Measurements from ENCODE around the gene SPRR4. TPM values are rescaled to one million over a fixed set of nuclear protein-coding genes. Genes with fewer than 3 reads are reported as not detected.
A peak's percentile ranks its signal among the peaks of the same experiment; 100 is the strongest.

The SPRR4 gene
- total and polyA plus RNA-seq, 5 donors from 2014 or later: not detected

- Histone ChIP-seq H3K9me3 (ENCODE audit: control insufficient read depth in 2 of 2, low read length in 2 of 2) (no peaks in the 10 kb centered on the region), H3K27me3 (ENCODE audit: control insufficient read depth, insufficient read depth, low read length) (no peaks in the 10 kb centered on the region), H3K4me3 (ENCODE audit: low read depth, low read length) (no peak overlapping the region), H3K36me3 (ENCODE audit: control insufficient read depth, insufficient read depth, low read length) (no peaks in the 10 kb centered on the region), H3K27ac (ENCODE audit: insufficient read depth, low read length, poor library complexity, severe bottlenecking) (no peak overlapping the region), H3K4me1 (ENCODE audit: control insufficient read depth, insufficient read depth, low read length, poor library complexity, severe bottlenecking) (no peaks in the 10 kb centered on the region)
- no peak for DNase-seq
- no peak overlapping the region for H3K27ac Mint-ChIP-seq
- no peaks in the 10 kb centered on the region for H3K36me3 Mint-ChIP-seq
- no peaks in the 10 kb centered on the region for H3K4me1 Mint-ChIP-seq
- H3K4me3 Mint-ChIP-seq: no peak overlapping the region
- ATAC-seq (ENCODE audit: low read depth in 2 of 2): no peak
- peaks cover 0 to 7% (median 0%) of the 10 kb centered on the region in 7 donors for H3K9me3 Mint-ChIP-seq
- H3K27me3 Mint-ChIP-seq: peaks cover 4% of the 10 kb centered on the region
Measured at GRCh38 chr1:152959273-152959672, 11.2 kb upstream of the SPRR4 start.

DNA sequence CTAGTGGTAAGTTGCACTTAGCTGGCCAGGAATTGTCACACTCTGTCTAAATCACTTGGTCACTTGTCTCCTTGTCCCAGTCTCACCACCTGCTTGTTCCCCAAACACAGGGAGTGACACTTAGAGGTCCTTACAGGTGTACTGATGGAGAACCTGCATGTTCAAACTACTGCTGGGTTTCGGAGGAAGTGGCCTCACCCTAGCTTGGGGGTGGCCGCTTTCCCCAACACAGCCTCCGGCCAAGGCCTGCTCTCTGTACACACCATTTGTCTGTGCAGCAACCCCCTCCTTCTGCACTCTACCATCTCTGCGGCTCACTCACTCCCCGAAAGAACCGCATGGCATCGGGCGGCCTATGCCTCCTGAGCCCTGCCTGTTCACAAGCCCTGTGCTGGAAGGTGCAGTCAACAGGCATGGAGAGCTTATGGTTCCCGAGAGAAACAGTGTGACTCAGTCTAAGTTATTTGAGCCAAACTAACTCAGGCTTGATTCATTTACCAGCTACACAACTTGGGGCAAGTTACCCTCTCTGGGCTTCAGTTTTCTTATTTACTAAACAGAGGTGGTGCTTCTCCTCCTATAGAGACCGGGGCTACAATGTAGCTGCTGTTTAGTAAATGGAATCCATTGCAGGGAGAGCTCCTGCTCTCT lies 10.5 kb upstream of the SPRR4 start:
- Histone ChIP-seq H3K4me1 (ENCODE audit: control insufficient read depth, insufficient read depth, low read length, poor library complexity, severe bottlenecking) (no peaks in the 10 kb centered on the region), H3K4me3 (ENCODE audit: low read depth, low read length) (no peak overlapping the region), H3K9me3 (ENCODE audit: control insufficient read depth in 2 of 2, low read length in 2 of 2) (no peaks in the 10 kb centered on the region), H3K36me3 (ENCODE audit: control insufficient read depth, insufficient read depth, low read length) (no peaks in the 10 kb centered on the region), H3K27me3 (ENCODE audit: control insufficient read depth, insufficient read depth, low read length) (no peaks in the 10 kb centered on the region), H3K27ac (ENCODE audit: insufficient read depth, low read length, poor library complexity, severe bottlenecking) (no peak overlapping the region)
- Mint-ChIP-seq H3K4me1 (no peaks in the 10 kb centered on the region), H3K27me3 (peaks cover 4% of the 10 kb centered on the region), H3K9me3 (peaks cover 0 to 7% (median 0%) of the 10 kb centered on the region in 7 donors), H3K36me3 (no peaks in the 10 kb centered on the region), H3K27ac (no peak overlapping the region), H3K4me3 (no peak overlapping the region)
- DNase-seq (no peak), ATAC-seq (ENCODE audit: low read depth in 2 of 2) (no peak)

DNA sequence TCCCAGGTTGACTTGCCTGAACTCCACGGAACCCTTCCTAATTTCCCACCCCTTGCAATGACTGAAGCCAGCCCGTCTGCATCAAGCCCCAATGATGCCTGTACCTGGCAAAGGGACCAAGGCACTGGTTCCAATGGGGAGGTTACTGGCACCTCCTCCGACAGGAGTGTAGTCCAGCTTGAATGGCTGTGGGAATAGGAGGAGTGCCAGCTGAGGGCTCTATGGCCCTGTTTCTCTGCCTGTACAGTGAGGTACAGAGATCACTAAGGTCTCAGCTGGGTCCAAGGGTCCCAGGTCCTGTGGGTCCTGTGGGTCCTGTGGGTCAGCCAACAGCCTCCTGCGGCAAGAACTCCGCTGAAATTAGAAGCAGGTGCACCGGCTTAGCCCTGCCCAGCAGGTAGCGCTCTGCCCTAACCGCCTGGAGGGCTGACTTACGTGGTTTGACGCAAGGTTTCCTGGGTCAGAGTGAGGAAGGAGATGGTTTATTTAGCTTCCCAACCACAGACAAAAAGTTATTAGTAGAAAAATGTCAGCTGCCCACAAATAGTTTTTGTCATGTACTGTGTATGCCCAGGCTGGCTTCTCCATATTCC lies 9.9 kb upstream of the SPRR4 start:
- no peaks in the 10 kb centered on the region for H3K36me3 Mint-ChIP-seq
- peaks cover 8% of the 10 kb centered on the region for H3K27me3 Mint-ChIP-seq
- no peak for ATAC-seq (ENCODE audit: low read depth in 2 of 2)

DNA sequence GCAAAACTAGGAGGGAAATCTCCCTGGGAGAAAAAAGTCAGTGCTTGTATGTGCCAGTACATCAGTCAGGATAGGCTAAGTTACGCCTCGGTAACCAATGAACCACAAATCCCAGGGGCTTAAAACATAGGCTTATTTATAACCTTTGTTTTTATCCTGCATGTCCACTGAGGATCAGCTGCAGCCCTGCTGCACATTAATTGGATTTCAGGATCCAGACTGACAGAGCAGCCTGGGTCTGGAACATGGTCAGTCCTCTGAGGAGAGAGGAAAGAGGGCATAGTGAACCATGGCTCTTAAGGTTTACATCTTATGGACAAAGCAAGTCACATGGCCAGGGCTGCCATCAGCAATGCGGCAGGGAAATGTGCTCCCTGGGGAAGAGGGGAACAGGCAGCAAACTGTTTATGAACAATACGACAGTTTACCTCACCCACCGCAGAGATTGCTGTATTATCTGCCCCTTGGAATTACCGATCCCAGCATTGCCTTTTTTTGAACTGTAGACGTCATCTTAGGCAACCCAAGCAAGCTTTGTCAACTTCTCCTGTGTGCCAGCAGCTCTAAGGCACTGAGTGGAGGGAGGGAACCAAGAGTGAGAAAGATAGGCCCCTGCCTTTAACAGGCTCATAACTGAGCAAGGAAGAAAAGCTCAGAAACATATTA lies 9.1 kb upstream of the SPRR4 start:
- Mint-ChIP-seq H3K27ac (no peak overlapping the region), H3K4me1 (no peaks in the 10 kb centered on the region), H3K9me3 (peaks cover 0 to 7% (median 0%) of the 10 kb centered on the region in 7 donors), H3K36me3 (no peaks in the 10 kb centered on the region), H3K4me3 (no peak overlapping the region), H3K27me3 (peaks cover 8% of the 10 kb centered on the region)
- Histone ChIP-seq H3K36me3 (ENCODE audit: control insufficient read depth, insufficient read depth, low read length) (no peaks in the 10 kb centered on the region), H3K27me3 (ENCODE audit: control insufficient read depth, insufficient read depth, low read length) (no peaks in the 10 kb centered on the region), H3K4me1 (ENCODE audit: control insufficient read depth, insufficient read depth, low read length, poor library complexity, severe bottlenecking) (no peaks in the 10 kb centered on the region), H3K27ac (ENCODE audit: insufficient read depth, low read length, poor library complexity, severe bottlenecking) (no peak overlapping the region), H3K9me3 (ENCODE audit: control insufficient read depth in 2 of 2, low read length in 2 of 2) (no peaks in the 10 kb centered on the region), H3K4me3 (ENCODE audit: low read depth, low read length) (no peak overlapping the region)
- ATAC-seq (ENCODE audit: low read depth in 2 of 2) (no peak), DNase-seq (no peak)

More for the DNA sequence above, 9.9 kb upstream of the SPRR4 start:
- Histone ChIP-seq H3K27me3 (ENCODE audit: control insufficient read depth, insufficient read depth, low read length) (no peaks in the 10 kb centered on the region), H3K4me1 (ENCODE audit: control insufficient read depth, insufficient read depth, low read length, poor library complexity, severe bottlenecking) (no peaks in the 10 kb centered on the region), H3K9me3 (ENCODE audit: control insufficient read depth in 2 of 2, low read length in 2 of 2) (no peaks in the 10 kb centered on the region), H3K4me3 (ENCODE audit: low read depth, low read length) (no peak overlapping the region), H3K36me3 (ENCODE audit: control insufficient read depth, insufficient read depth, low read length) (no peaks in the 10 kb centered on the region), H3K27ac (ENCODE audit: insufficient read depth, low read length, poor library complexity, severe bottlenecking) (no peak overlapping the region)
- Mint-ChIP-seq H3K9me3 (peaks cover 0 to 7% (median 0%) of the 10 kb centered on the region in 7 donors), H3K4me3 (no peak overlapping the region), H3K27ac (no peak overlapping the region), H3K4me1 (no peaks in the 10 kb centered on the region)
- peak in 1 of 3 donors; percentile 2 for DNase-seq

DNA sequence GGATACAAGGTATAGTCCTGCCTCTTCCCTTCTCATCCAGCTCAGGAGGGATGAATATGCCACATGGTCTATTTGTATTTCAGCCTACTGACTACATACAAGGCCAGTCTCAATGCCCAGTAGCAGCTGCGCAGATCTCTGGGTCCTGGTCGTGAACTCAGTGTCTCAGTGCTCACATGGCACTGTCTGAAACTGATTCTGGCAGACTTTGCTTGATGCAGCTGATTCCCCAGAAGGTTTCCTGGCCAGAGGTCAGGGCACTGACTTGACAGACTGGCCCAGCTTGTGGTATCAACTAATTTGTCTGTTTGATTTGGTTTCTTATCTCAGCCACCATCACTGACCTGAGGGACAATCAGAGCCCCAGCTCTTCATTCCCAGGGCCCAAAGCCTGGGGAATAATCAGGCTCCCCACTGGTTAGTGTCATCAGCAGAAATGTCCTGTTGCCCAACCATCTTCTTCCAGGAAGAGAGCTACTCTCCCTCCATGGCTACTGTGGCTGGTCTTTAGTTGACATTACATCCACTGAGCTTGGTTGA lies 7.5 kb upstream of the SPRR4 start:
- Mint-ChIP-seq H3K27ac (no peak overlapping the region), H3K36me3 (no peaks in the 10 kb centered on the region), H3K4me3 (no peak overlapping the region), H3K4me1 (no peaks in the 10 kb centered on the region), H3K9me3 (peaks cover 0 to 4% (median 0%) of the 10 kb centered on the region in 7 donors), H3K27me3 (peaks cover 8% of the 10 kb centered on the region)
- Histone ChIP-seq H3K9me3 (ENCODE audit: control insufficient read depth in 2 of 2, low read length in 2 of 2) (no peaks in the 10 kb centered on the region), H3K4me1 (ENCODE audit: control insufficient read depth, insufficient read depth, low read length, poor library complexity, severe bottlenecking) (no peaks in the 10 kb centered on the region), H3K27ac (ENCODE audit: insufficient read depth, low read length, poor library complexity, severe bottlenecking) (no peak overlapping the region), H3K4me3 (ENCODE audit: low read depth, low read length) (no peak overlapping the region), H3K27me3 (ENCODE audit: control insufficient read depth, insufficient read depth, low read length) (no peaks in the 10 kb centered on the region), H3K36me3 (ENCODE audit: control insufficient read depth, insufficient read depth, low read length) (no peaks in the 10 kb centered on the region)
- ATAC-seq (ENCODE audit: low read depth in 2 of 2) (no peak), DNase-seq (no peak)

DNA sequence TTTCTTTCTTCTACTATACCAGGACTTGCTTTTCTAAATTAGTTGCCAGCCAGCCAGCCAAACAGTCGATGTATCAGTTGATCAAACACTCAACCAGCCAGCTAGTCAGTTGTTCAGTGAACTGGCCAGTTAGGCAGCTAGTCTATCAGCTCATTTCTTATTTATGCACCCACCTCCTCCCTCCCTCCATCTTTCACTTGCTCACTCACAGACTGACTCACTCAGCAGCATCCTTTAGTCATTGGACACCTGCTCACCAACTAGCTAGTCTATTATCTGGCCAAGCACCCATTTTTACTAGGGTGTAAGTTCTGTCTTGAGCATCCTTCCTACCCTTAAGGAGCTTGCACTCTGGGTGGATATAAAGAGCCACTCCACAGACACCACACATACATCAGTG lies 5.9 kb upstream of the SPRR4 start:
- Mint-ChIP-seq H3K27me3 (peaks cover 8% of the 10 kb centered on the region), H3K4me1 (no peaks in the 10 kb centered on the region), H3K9me3 (peaks cover 0 to 4% (median 0%) of the 10 kb centered on the region in 7 donors), H3K27ac (no peak overlapping the region), H3K36me3 (no peaks in the 10 kb centered on the region), H3K4me3 (no peak overlapping the region)
- Histone ChIP-seq H3K36me3 (ENCODE audit: control insufficient read depth, insufficient read depth, low read length) (no peaks in the 10 kb centered on the region), H3K9me3 (ENCODE audit: control insufficient read depth in 2 of 2, low read length in 2 of 2) (no peaks in the 10 kb centered on the region), H3K4me3 (ENCODE audit: low read depth, low read length) (no peak overlapping the region), H3K27me3 (ENCODE audit: control insufficient read depth, insufficient read depth, low read length) (no peaks in the 10 kb centered on the region), H3K4me1 (ENCODE audit: control insufficient read depth, insufficient read depth, low read length, poor library complexity, severe bottlenecking) (no peaks in the 10 kb centered on the region), H3K27ac (ENCODE audit: insufficient read depth, low read length, poor library complexity, severe bottlenecking) (no peak overlapping the region)
- ATAC-seq (ENCODE audit: low read depth in 2 of 2) (no peak), DNase-seq (no peak)

DNA sequence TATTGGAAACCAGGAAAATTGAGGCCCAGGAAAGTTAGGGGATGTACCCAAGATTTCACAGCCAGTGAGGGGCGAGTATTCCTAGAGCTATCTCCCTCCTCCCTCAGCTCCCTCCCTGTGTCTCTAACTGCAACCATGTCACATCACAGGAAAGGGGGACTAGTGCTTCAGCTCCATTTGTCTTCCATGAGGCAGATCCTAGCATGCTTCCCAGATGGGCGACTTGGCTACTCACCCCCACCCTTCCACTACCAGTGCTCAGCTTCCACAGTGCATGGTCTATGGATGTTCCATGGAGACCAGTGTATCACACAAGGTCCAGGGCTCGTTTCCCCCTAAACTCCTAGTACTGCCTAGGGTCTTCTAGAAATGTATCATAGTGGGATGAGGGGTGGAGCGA lies 4.6 kb upstream of the SPRR4 start:
- no peak overlapping the region for H3K4me3 ChIP-seq (ENCODE audit: low read depth, low read length)
- H3K9me3 Mint-ChIP-seq: peaks cover 0 to 3% (median 0%) of the 10 kb centered on the region in 7 donors
- H3K4me1 Mint-ChIP-seq: no peaks in the 10 kb centered on the region
- no peaks in the 10 kb centered on the region for H3K36me3 ChIP-seq (ENCODE audit: control insufficient read depth, insufficient read depth, low read length)
- DNase-seq: no peak
- no peaks in the 10 kb centered on the region for H3K27me3 ChIP-seq (ENCODE audit: control insufficient read depth, insufficient read depth, low read length)
- no peak overlapping the region for H3K4me3 Mint-ChIP-seq
- peaks cover 8% of the 10 kb centered on the region for H3K27me3 Mint-ChIP-seq
- H3K9me3 ChIP-seq (ENCODE audit: control insufficient read depth in 2 of 2, low read length in 2 of 2): no peaks in the 10 kb centered on the region
- ATAC-seq (ENCODE audit: low read depth in 2 of 2): no peak
- no peaks in the 10 kb centered on the region for H3K4me1 ChIP-seq (ENCODE audit: control insufficient read depth, insufficient read depth, low read length, poor library complexity, severe bottlenecking)
- no peak overlapping the region for H3K27ac ChIP-seq (ENCODE audit: insufficient read depth, low read length, poor library complexity, severe bottlenecking)
- no peak overlapping the region for H3K27ac Mint-ChIP-seq
- no peaks in the 10 kb centered on the region for H3K36me3 Mint-ChIP-seq
